ENCODE results near the gene GNAI3.

- TF ChIP-seq CTCF (IDR thresholded peaks at IDR 0.05) = no peak
- no peak for TF ChIP-seq POLR2AphosphoS5 (IDR thresholded peaks at IDR 0.05; ENCODE audit: insufficient read depth in 1 of 2, low read depth in 1 of 2)
- TF ChIP-seq POLR2A (IDR thresholded peaks at IDR 0.05) = no peak
Measured at GRCh38 chr1:109639063-109639840, 90.8 kb downstream of the GNAI3 start.

Data from vagina (tissue), 2 donors.